SU-DHL-6 (cell line): ENCODE results near the gene ZMYM2.

ENCODE experiments used
- CTCF ChIP-seq: fragments of 200-600 bp; sonication (generic); IDR thresholded peaks from one replicate; pipeline ENCODE4 v1.5.1; 2017; ENCODE audit warnings: antibody characterized with exemption, mild to moderate bottlenecking, low read length, moderate library complexity; ENCODE audit not compliant: insufficient read depth, poor library complexity, severe bottlenecking
- EZH2phosphoT487 ChIP-seq: fragments of 200-600 bp; sonication (generic), shearing (Covaris generic); conservative IDR thresholded peaks from 2 replicates; pipeline ENCODE4 v1.6.1; 2018; ENCODE audit warnings: mild to moderate bottlenecking, antibody characterized with exemption, low read length, moderate library complexity, mixed read lengths

GRCh38 chr13:20130652-20131051 lies 172.1 kb downstream of the ZMYM2 start:
- TF ChIP-seq EZH2phosphoT487: no peak
- no peak for TF ChIP-seq CTCF
